RWPE1 (cell line): ENCODE data around the gene MED10.

Experiments used
- CTCF ChIA-PET: fragments of 350-600 bp; sonication (Branson Sonifier 250); formaldehyde crosslinking; extraction: SDS; loops from one replicate; lab custom pipeline; 2021; lab: Yijun Ruan, JAX
- POLR2A ChIA-PET: fragments of 400-600 bp; formaldehyde crosslinking; extraction: SDS; loops from one replicate; lab custom pipeline; 2020; ENCODE audit warnings: antibody characterized with exemption; ENCODE audit not compliant: low non-redundant PET; lab: Yijun Ruan, JAX
- DNase-seq: peaks from one replicate; pipeline ENCODE4 v3.0.0; 2012; ENCODE audit warnings: low spot score
- H3K27ac ChIP-seq: fragments of 450-650 bp; 2 replicates; pipeline ENCODE4 v1.5.1; 2017
- CTCF ChIP-seq: fragments of 450-650 bp; conservative IDR thresholded peaks from 2 replicates; pipeline ENCODE4 v1.5.1; 2017; ENCODE audit warnings: low read depth, mild to moderate bottlenecking

MED10 gene

DNA sequence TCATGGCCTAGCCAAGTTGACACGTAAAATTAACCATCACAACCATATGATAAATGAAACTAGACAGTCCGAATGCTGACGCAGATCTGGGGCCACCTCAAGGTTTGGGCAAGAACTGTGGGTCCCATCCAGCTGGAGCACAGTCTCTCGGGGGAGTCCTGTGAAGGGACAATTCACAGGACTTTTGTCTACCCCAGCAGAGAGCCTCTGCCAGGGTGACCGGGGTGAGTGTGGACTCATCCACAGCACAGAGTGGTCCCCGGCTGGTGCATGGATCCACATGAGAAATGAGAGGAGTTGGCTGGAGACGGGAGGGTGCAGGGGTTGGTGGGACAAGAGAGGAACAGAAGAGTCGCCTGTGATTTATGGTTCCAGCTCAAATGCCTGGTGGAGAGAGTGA, 17.7 kb upstream of the MED10 start:
- ChIA-PET POLR2A (no interaction called here), CTCF (no interaction called here)
- TF ChIP-seq CTCF, result no peak
- no peak overlapping the region for H3K27ac ChIP-seq
- DNase-seq, result no peak

- DNase-seq, result no peak
- H3K27ac ChIP-seq, result no peak overlapping the region
- CTCF ChIA-PET, result no interaction called here
- no peak for TF ChIP-seq CTCF
- POLR2A ChIA-PET, result no interaction called here
Measured at GRCh38 chr5:6395621-6396020, 17.3 kb upstream of the MED10 start.

DNA sequence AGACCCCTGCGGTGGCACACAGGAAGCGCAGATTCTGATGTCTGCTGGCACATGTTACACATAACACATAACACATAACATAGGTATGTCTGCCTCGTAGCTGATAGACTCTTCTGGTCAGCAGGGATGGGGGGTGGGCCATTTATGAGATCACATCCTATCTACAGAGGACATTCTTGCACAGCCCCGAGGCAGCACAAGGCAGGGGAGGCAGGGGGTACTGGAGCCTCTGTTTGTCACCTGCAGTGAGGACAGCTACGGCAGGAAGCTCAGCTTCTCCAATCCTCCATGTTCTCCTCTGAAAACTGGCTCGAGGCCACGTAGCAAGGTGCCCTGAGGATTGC, 16.7 kb upstream of the MED10 start:
- H3K27ac ChIP-seq, result no peak overlapping the region
- ChIA-PET CTCF (no interaction called here), POLR2A (no interaction called here)
- no peak for DNase-seq
- no peak for TF ChIP-seq CTCF

DNA sequence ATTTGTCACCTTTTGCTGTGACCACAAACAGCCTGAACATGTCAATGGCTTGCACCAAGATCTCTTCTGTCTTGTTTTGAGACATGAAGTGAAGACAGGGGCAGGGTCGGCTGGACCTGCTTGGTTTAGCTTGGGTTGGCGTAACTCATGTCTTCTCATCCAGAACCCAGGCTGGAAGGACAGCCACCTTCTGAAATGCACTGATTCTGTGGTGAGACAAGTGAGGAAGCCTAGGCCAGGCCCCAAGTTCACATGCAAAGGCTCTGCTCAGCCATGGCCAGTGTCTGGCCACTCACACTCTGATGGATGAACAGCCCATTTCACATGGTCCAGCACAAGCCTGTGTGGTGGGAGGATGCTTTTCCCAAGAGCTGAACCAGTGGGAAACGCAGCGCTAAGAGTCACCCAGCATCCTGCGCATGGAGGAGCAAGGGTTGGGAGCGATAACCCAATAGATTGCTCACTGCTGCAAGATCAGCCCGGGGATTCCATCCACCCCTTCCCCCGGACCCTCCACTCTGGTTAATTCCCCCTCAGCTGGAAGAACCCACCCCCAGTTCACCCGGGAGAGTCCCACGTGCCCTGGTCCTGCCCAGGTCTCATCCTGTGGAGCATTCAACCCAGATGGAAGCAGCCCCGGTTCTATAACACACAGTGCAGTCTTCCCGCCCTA, 16.2 kb upstream of the MED10 start:
- POLR2A ChIA-PET, result no interaction called here
- no peak for DNase-seq

GRCh38 chr5:6393596-6394194, 15.3 kb upstream of the MED10 start:
- no peak for DNase-seq
- TF ChIP-seq CTCF, result no peak
- ChIA-PET CTCF (interaction anchor here (0.7 kb wide), 1 partner anchor 302 kb away, joined by 3 read pairs; no protein-coding TSS in a partner anchor), POLR2A (no interaction called here)
- no peak overlapping the region for H3K27ac ChIP-seq

More for the DNA sequence above, 16.2 kb upstream of the MED10 start:
- CTCF ChIA-PET, result no interaction called here
- TF ChIP-seq CTCF, result no peak
- H3K27ac ChIP-seq, result no peak overlapping the region

GRCh38 chr5:6392561-6392960, 14.2 kb upstream of the MED10 start:
- H3K27ac ChIP-seq, result no peak overlapping the region
- CTCF ChIA-PET, result no interaction called here
- no peak for TF ChIP-seq CTCF
- POLR2A ChIA-PET, result no interaction called here
- no peak for DNase-seq
